K562 (cell line): Measurements from ENCODE around the gene MAGI2. TPM values are rescaled to one million over a fixed set of nuclear protein-coding genes. Genes with fewer than 3 reads are reported as not detected.

Experiments used
- ATAC-seq: fragments of 200-7000 bp; cut with Tn5 transposase; 3 replicates; pipeline ENCODE4 v1.9.1; 2020; ENCODE audit warnings: moderate library complexity
- BruUV-seq: library from RNA; stranded (reverse); fragments of 400-500 nt; replicated peaks from 2 replicates; lab custom pipeline; 2021; lab: Mats Ljungman, UMichigan
- CTCF ChIA-PET: fragments of 300-600 bp; formaldehyde crosslinking; extraction: SDS; loops from one replicate; lab custom pipeline; 2021; ENCODE audit warnings: low intra/inter-chr PET ratio; lab: Yijun Ruan, JAX
- POLR2A ChIA-PET: fragments of 300-600, 350-650 bp; sonication (Branson Sonifier 250); formaldehyde crosslinking; extraction: SDS; loops from one replicate; lab custom pipeline; 2021; ENCODE audit warnings: antibody characterized with exemption, inconsistent platforms; lab: Yijun Ruan, JAX
- DNase-seq, 4 experiments: peaks; one replicate each; pipeline versions ENCODE4 v3.0.0 to v3.0.0-alpha.2; 2011 to 2018; ENCODE audit warnings: low spot score in 3 of 4, mixed read lengths in 3 of 4; ENCODE audit errors: extremely low read depth in 1 of 4
- FAIRE-seq: peaks from 2 replicates; lab custom pipeline; 2011; peaks lifted over from hg19 to GRCh38; lab: Jason Lieb, UNC
- H2AFZ ChIP-seq: 2 replicates; pipeline ENCODE4 v1.6.0; 2011; ENCODE audit warnings: low read depth, low read length, control low read depth, inconsistent platforms
- H3K27ac ChIP-seq: fragments of 200-600 bp; 3 replicates; pipeline ENCODE4 v1.8.0; 2011; ENCODE audit warnings: low read depth, mild to moderate bottlenecking, control low read depth, inconsistent platforms, low read length, moderate library complexity, mixed read lengths; ENCODE audit errors: extremely low read depth
- H3K27me3 ChIP-seq, 2 experiments: fragments of 300-600 bp in 1 of 2; 2 replicates in 1 of 2; 3 replicates in 1 of 2; pipeline versions ENCODE4 v1.6.0 to v1.8.0; 2011; ENCODE audit warnings: inconsistent platforms in 2 of 2, low read length in 2 of 2, mild to moderate bottlenecking in 1 of 2, mixed read lengths in 1 of 2, moderate library complexity in 1 of 2; ENCODE audit not compliant: control insufficient read depth in 2 of 2, insufficient read depth in 2 of 2
- H3K36me3 ChIP-seq: fragments of 300-600 bp; 3 replicates; pipeline ENCODE4 v1.8.0; 2011; ENCODE audit warnings: mild to moderate bottlenecking, low read length, inconsistent platforms; ENCODE audit not compliant: control insufficient read depth, insufficient read depth
- H3K4me1 ChIP-seq, 2 experiments: fragments of 200-600 bp in 1 of 2; replicated peaks in 1 of 2; 2 replicates in 1 of 2; 3 replicates in 1 of 2; pipeline versions ENCODE4 v1.5.1 to v1.8.0; 2011; ENCODE audit warnings: inconsistent platforms in 2 of 2, low read length in 2 of 2, mild to moderate bottlenecking in 1 of 2, mixed read lengths in 1 of 2, moderate library complexity in 1 of 2; ENCODE audit not compliant: control insufficient read depth in 2 of 2, insufficient read depth in 2 of 2
- H3K4me2 ChIP-seq: 2 replicates; pipeline ENCODE4 v1.6.1; 2011; ENCODE audit warnings: low read length, control low read depth, inconsistent platforms, mixed read lengths; ENCODE audit not compliant: insufficient read depth
- H3K4me3 ChIP-seq: fragments of 200-600 bp; sonication (generic), shearing (Covaris generic); 2 replicates; pipeline ENCODE4 v1.5.1; 2016; ENCODE audit warnings: control low read depth, inconsistent platforms
- H3K79me2 ChIP-seq: fragments of 200-600 bp; 3 replicates; pipeline ENCODE4 v1.8.0; 2011; ENCODE audit warnings: low read length, inconsistent platforms; ENCODE audit not compliant: control insufficient read depth, insufficient read depth
- H3K9ac ChIP-seq, 2 experiments: 2 replicates each; pipeline versions ENCODE4 v1.6.0 to v1.6.1; 2011; ENCODE audit warnings: low read depth in 2 of 2, low read length in 2 of 2, control low read depth in 1 of 2, inconsistent platforms in 1 of 2, mild to moderate bottlenecking in 1 of 2, mixed read lengths in 1 of 2; ENCODE audit not compliant: insufficient read depth in 1 of 2
- H3K9me1 ChIP-seq: one replicate; pipeline ENCODE4 v1.6.0; 2011; ENCODE audit warnings: inconsistent platforms, mild to moderate bottlenecking, low read length, moderate library complexity; ENCODE audit not compliant: control insufficient read depth, insufficient read depth
- H3K9me3 ChIP-seq: replicated peaks from 2 replicates; pipeline ENCODE4 v1.5.1; 2011; ENCODE audit warnings: low read depth, low read length, inconsistent platforms; ENCODE audit not compliant: control insufficient read depth, insufficient read depth
- H4K20me1 ChIP-seq: replicated peaks from 2 replicates; pipeline ENCODE4 v1.6.1; 2011; ENCODE audit warnings: low read length, inconsistent platforms, mixed read lengths; ENCODE audit not compliant: control insufficient read depth, insufficient read depth
- MAFG ChIP-seq: fragments of 450-650 bp; conservative IDR thresholded peaks from 2 replicates; pipeline ENCODE4 v1.6.1; 2016; ENCODE audit warnings: missing genetic modification characterization, missing compliant biosample characterization
- RAD21 ChIP-seq, 2 experiments: fragments of 250-450 bp in 1 of 2; fragments of 450-650 bp in 1 of 2; sonication (Bioruptor Pico) in 1 of 2; formaldehyde crosslinking in 1 of 2; IDR thresholded peaks in 1 of 2; conservative IDR thresholded peaks in 1 of 2; 2 replicates each; pipeline versions ENCODE4 v1.4.0 to v1.8.0; 2020 to 2022; ENCODE audit warnings: mild to moderate bottlenecking in 2 of 2, moderate library complexity in 1 of 2
- SMC3 ChIP-seq: conservative IDR thresholded peaks from 2 replicates; pipeline ENCODE4 v1.6.1; 2011; ENCODE audit warnings: low read depth, low read length, improper control_type of control experiment; ENCODE audit not compliant: insufficient read depth
- TCF7 ChIP-seq: sonication (generic); IDR thresholded peaks from 2 replicates; pipeline ENCODE4 v1.6.1; 2016; ENCODE audit warnings: antibody characterized with exemption, borderline replicate concordance
- WGBS: fragments of 100-300 bp; shearing (Covaris generic); methylation state at CpG from one replicate; pipeline ENCODE4 v1.1.6; 2016; ENCODE audit warnings: low coverage, mixed read lengths; ENCODE audit not compliant: insufficient coverage; ENCODE audit errors: missing lambda C conversion rate; 5-methylcytosine and 5-hydroxymethylcytosine counted together
- in situ Hi-C: fragments of 300-500 bp; cut with MboI; formaldehyde crosslinking; loops from 4 replicates; pipeline ENCODE4 v1.15.0; 2018; ENCODE audit warnings: inconsistent platforms, mixed read lengths
- intact Hi-C: fragments of 100-400 bp; cut with micrococcal nuclease; formaldehyde crosslinking; loops from 2 replicates; pipeline ENCODE4 v1.14.2; 2022
- polyA plus RNA-seq, 8 experiments: library from polyadenylated mRNA; depleted of rRNA in 4 of 8; stranded (reverse) in 5 of 8; unstranded in 3 of 8; fragments of >200 nt; fragmentation: Nextera tagmentation in 2 of 8; fragmentation: Illumina TruSeq in 1 of 8; extraction: Ambion mirVana in 2 of 8; extraction: Trizol in 1 of 8; gene quantifications; 2 replicates each; pipeline versions ENCODE4 v1.2.1 to v1.2.3, GENCODE V29; 2011 to 2014; ENCODE audit warnings: inconsistent platforms in 1 of 8, missing spikeins in 1 of 8
- total RNA-seq, 7 experiments: library from RNA; depleted of rRNA in 6 of 7; stranded (reverse); fragments of >200 nt in 6 of 7; fragmentation: Illumina TruSeq in 2 of 7; extraction: Trizol in 2 of 7; gene quantifications; 2 replicates each; pipeline versions ENCODE4 v1.2.1 to v1.2.3, GENCODE V29; 2011 to 2021; ENCODE audit warnings: low replicate concordance in 1 of 7
- TF ChIP-seq, protein P1 (sequence below), 3 experiments: IDR thresholded peaks in 2 of 3; conservative IDR thresholded peaks in 1 of 3; 2 replicates each; pipeline ENCODE4 v1.5.1; 2011 to 2012; ENCODE audit warnings: low read length in 3 of 3, mild to moderate bottlenecking in 3 of 3, control low read depth in 2 of 3, improper control_type of control experiment in 1 of 3, inconsistent platforms in 1 of 3, low read depth in 1 of 3, mixed read lengths in 1 of 3, moderate library complexity in 1 of 3; ENCODE audit not compliant: insufficient read depth in 2 of 3

The MAGI2 gene
- total and polyA plus RNA-seq, 9 of the 15 experiments (the other 6 are each of a cell fraction or from before 2014, with no cell fraction given) = 0.27 to 1.4 (median 0.70) TPM

DNA sequence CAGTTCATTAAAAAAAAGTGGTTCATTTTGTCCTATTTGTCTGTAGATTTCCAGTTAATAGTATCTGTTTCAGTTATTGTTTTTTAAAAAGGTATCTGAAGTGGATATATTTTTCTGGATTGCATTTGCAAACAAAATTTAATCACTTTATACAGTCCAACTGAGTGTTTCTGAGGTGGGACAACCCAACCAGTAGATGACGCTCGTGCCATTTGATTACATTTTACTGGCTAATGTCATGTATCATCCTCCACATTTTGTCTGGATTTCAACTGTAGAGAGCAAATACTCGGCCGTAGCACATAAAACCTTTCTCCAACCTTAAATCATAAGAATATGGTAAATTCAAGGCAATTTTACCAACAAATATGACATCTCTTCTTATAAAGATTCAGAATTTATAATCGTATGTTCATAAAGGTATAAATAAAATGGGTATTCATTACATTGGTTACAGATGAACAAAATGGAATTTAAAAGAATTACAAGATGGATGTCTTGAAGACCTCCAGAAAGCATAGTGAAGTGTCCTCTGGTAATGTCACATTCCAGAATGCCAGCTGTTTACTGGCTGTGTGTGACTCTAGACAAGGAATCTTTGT, 865.9 kb downstream of the MAGI2 start:
- H3K79me2 ChIP-seq = no peaks in the 10 kb centered on the region
- no peak overlapping the region for H2AFZ ChIP-seq
- H4K20me1 ChIP-seq = no peaks in the 10 kb centered on the region
- H3K9ac ChIP-seq = no peak overlapping the region
- H3K4me3 ChIP-seq = no peak overlapping the region
- no TSS peak for BruUV-seq
- H3K27ac ChIP-seq = no peak overlapping the region
- H3K4me2 ChIP-seq = no peak overlapping the region
- no peak for ATAC-seq
- FAIRE-seq = no peak
- TF ChIP-seq SMC3 (0 out of 2 replicates have a peak, but pooled peaks have one; percentile 8), TCF7 (no peak), RAD21 (CRISPR knock-in tag; conservative IDR thresholded peaks at IDR 0.05 in 1 of 2, IDR thresholded peaks at IDR 0.05 in 1 of 2) (peak in 1 of 2 experiments; percentile 46; a peak in 2 of 4 replicates), MAFG (no peak)
- TF ChIP-seq, protein P1, sequence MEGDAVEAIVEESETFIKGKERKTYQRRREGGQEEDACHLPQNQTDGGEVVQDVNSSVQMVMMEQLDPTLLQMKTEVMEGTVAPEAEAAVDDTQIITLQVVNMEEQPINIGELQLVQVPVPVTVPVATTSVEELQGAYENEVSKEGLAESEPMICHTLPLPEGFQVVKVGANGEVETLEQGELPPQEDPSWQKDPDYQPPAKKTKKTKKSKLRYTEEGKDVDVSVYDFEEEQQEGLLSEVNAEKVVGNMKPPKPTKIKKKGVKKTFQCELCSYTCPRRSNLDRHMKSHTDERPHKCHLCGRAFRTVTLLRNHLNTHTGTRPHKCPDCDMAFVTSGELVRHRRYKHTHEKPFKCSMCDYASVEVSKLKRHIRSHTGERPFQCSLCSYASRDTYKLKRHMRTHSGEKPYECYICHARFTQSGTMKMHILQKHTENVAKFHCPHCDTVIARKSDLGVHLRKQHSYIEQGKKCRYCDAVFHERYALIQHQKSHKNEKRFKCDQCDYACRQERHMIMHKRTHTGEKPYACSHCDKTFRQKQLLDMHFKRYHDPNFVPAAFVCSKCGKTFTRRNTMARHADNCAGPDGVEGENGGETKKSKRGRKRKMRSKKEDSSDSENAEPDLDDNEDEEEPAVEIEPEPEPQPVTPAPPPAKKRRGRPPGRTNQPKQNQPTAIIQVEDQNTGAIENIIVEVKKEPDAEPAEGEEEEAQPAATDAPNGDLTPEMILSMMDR (IDR thresholded peaks at IDR 0.05 in 2 of 3, conservative IDR thresholded peaks at IDR 0.05 in 1 of 3; ENCODE audit: insufficient read depth in 2 of 3, low read depth in 1 of 3, low read length in 3 of 3) = peak in 1 of 3 experiments; percentile 16; a peak in 1 of 6 replicates
- intact Hi-C loops (no loop called here), in situ Hi-C loops (no loop called here)
- H3K36me3 ChIP-seq = no peaks in the 10 kb centered on the region
- 0% methylated on average over 5 of the region's 5 CpGs for WGBS
- CTCF ChIA-PET = no interaction called here
- POLR2A ChIA-PET = no interaction called here
- no peaks in the 10 kb centered on the region for H3K27me3 ChIP-seq
- DNase-seq = peak in 1 of 4 experiments; percentile 29
- no peaks in the 10 kb centered on the region for H3K4me1 ChIP-seq
- H3K9me3 ChIP-seq = no peaks in the 10 kb centered on the region
- H3K9me1 ChIP-seq = no peaks in the 10 kb centered on the region
